CD14-positive monocyte (primary cell): ENCODE results near the gene NLRP9. TPM values are rescaled to one million over a fixed set of nuclear protein-coding genes. Genes with fewer than 3 reads are reported as not detected.
"Not testable (repeated sequence)": the region's sequence is repeated elsewhere in the genome, so short reads cannot be mapped to it uniquely, and the experiment has no call there.

Experiments
- DNase-seq, 3 donors: peaks; one replicate each; pipeline ENCODE4 v3.0.0-alpha.2; 2011 to 2022
- H2AFZ ChIP-seq: 2 replicates; pipeline ENCODE4 v1.6.0; 2012; ENCODE audit warnings: mild to moderate bottlenecking, low read depth, low read length, inconsistent platforms; ENCODE audit not compliant: insufficient read depth, poor library complexity, severe bottlenecking
- H3K27ac ChIP-seq, 2 donors: 1 replicate in 1 of 2; 2 replicates in 1 of 2; pipeline ENCODE4 v1.5.1; 2012 to 2013; ENCODE audit warnings: low read length in 2 of 2, control low read depth in 1 of 2, inconsistent platforms in 1 of 2, low read depth in 1 of 2, mild to moderate bottlenecking in 1 of 2
- H3K27me3 ChIP-seq, 2 donors: one replicate each; pipeline versions ENCODE4 v1.6.0 to v1.6.1; 2011 to 2013; ENCODE audit warnings: low read length in 2 of 2; ENCODE audit not compliant: control insufficient read depth in 2 of 2, insufficient read depth in 2 of 2
- H3K36me3 ChIP-seq, 2 donors: replicated peaks in 1 of 2; 1 replicate in 1 of 2; 2 replicates in 1 of 2; pipeline versions ENCODE4 v1.5.1 to v1.6.1; 2012 to 2013; ENCODE audit warnings: low read length in 2 of 2, control low read depth in 1 of 2, inconsistent platforms in 1 of 2, mild to moderate bottlenecking in 1 of 2; ENCODE audit not compliant: insufficient read depth in 2 of 2, control insufficient read depth in 1 of 2
- H3K4me1 ChIP-seq, 2 donors: 1 replicate in 1 of 2; 2 replicates in 1 of 2; pipeline versions ENCODE4 v1.5.1 to v1.6.1; 2012 to 2013; ENCODE audit warnings: low read length in 2 of 2, control low read depth in 1 of 2, inconsistent platforms in 1 of 2, mild to moderate bottlenecking in 1 of 2, moderate library complexity in 1 of 2; ENCODE audit not compliant: insufficient read depth in 2 of 2, control insufficient read depth in 1 of 2
- H3K4me2 ChIP-seq: replicated peaks from 2 replicates; pipeline ENCODE3; 2012; ENCODE audit warnings: low read length, moderate library complexity, mild to moderate bottlenecking; ENCODE audit not compliant: poor library complexity, severe bottlenecking; ENCODE audit errors: extremely low read depth
- H3K4me3 ChIP-seq, 3 experiments: fragments of 200-600 bp in 1 of 3; sonication (generic) in 1 of 3; replicated peaks in 1 of 3; 1 replicate in 2 of 3; 2 replicates in 1 of 3; pipeline ENCODE4 v1.5.1; 2011 to 2013; ENCODE audit warnings: low read length in 3 of 3, mild to moderate bottlenecking in 3 of 3, control low read depth in 2 of 3, low read depth in 2 of 3, inconsistent platforms in 1 of 3, moderate library complexity in 1 of 3
- H3K79me2 ChIP-seq: 2 replicates; pipeline ENCODE4 v1.6.0; 2012; ENCODE audit warnings: mild to moderate bottlenecking, control low read depth, inconsistent platforms, low read length, moderate library complexity; ENCODE audit not compliant: insufficient read depth
- H3K9ac ChIP-seq: 2 replicates; pipeline ENCODE4 v1.6.0; 2017; ENCODE audit warnings: low read length, mild to moderate bottlenecking; ENCODE audit not compliant: insufficient read depth, poor library complexity, severe bottlenecking
- H3K9me3 ChIP-seq, 2 donors: replicated peaks in 1 of 2; 1 replicate in 1 of 2; 2 replicates in 1 of 2; pipeline versions ENCODE4 v1.5.1 to v1.6.1; 2012 to 2013; ENCODE audit warnings: low read length in 2 of 2, control low read depth in 1 of 2; ENCODE audit not compliant: control insufficient read depth in 1 of 2, insufficient read depth in 1 of 2
- H4K20me1 ChIP-seq: 2 replicates; pipeline ENCODE4 v1.6.0; 2012; ENCODE audit warnings: mild to moderate bottlenecking, low read length, control low read depth, moderate library complexity; ENCODE audit not compliant: insufficient read depth
- H3K27ac Mint-ChIP-seq, 7 donors: one replicate each; pipeline ENCODE4 v1.8.0; 2020; ENCODE audit warnings: mild to moderate bottlenecking in 7 of 7, mixed read lengths in 7 of 7, moderate library complexity in 6 of 7, inconsistent platforms in 2 of 7
- H3K27me3 Mint-ChIP-seq, 3 donors: one replicate each; pipeline ENCODE4 v1.8.0; 2021 to 2022; ENCODE audit warnings: low read depth in 3 of 3, mild to moderate bottlenecking in 3 of 3, mixed read lengths in 3 of 3, moderate library complexity in 3 of 3, inconsistent platforms in 1 of 3
- H3K36me3 Mint-ChIP-seq, 2 donors: one replicate each; pipeline ENCODE4 v1.8.0; 2020; ENCODE audit warnings: mixed read lengths in 2 of 2, inconsistent platforms in 1 of 2, mild to moderate bottlenecking in 1 of 2
- H3K4me1 Mint-ChIP-seq: one replicate; pipeline ENCODE4 v1.8.0; 2020; ENCODE audit warnings: mild to moderate bottlenecking, mixed read lengths
- H3K4me3 Mint-ChIP-seq, 2 donors: one replicate each; pipeline ENCODE4 v1.8.0; 2020; ENCODE audit warnings: mild to moderate bottlenecking in 2 of 2, mixed read lengths in 2 of 2, moderate library complexity in 1 of 2
- H3K9me3 Mint-ChIP-seq, 7 donors: one replicate each; pipeline ENCODE4 v1.8.0; 2020 to 2022; ENCODE audit warnings: mixed read lengths in 7 of 7, mild to moderate bottlenecking in 6 of 7, moderate library complexity in 6 of 7, inconsistent platforms in 2 of 7
- WGBS: methylation state at CpG from one replicate; pipeline ENCODE4 v1.1.5; 2013; ENCODE audit warnings: missing lambda C conversion rate; ENCODE audit not compliant: insufficient coverage; 5-methylcytosine and 5-hydroxymethylcytosine counted together
- intact Hi-C, 2 donors: fragments of 100-400 bp; cut with micrococcal nuclease; formaldehyde crosslinking; loops; one replicate each; pipeline versions ENCODE4 v1.15.0 to v1.15.1; 2023
- polyA plus RNA-seq, 3 donors: library from polyadenylated mRNA; depleted of rRNA in 1 of 3; unstranded in 2 of 3; stranded (reverse) in 1 of 3; fragments of 300-500 nt in 2 of 3; fragments of >200 nt in 1 of 3; fragmentation: Illumina TruSeq in 2 of 3; gene quantifications; 1 replicate in 2 of 3; 2 replicates in 1 of 3; pipeline ENCODE4 v1.2.3, GENCODE V29; 2012 to 2021
- TF ChIP-seq, protein P1 (sequence below): fragments of 200-600 bp; IDR thresholded peaks from one replicate; pipeline ENCODE4 v1.8.0; 2022; ENCODE audit warnings: antibody characterized with exemption, mild to moderate bottlenecking

Gene NLRP9
- polyA plus RNA-seq, 3 donors, result not detected

- H3K9ac ChIP-seq, result no peak overlapping the region
- Mint-ChIP-seq H3K4me3 (no peak overlapping the region), H3K27me3 (peaks cover 3 to 11% (median 5%) of the 10 kb centered on the region in 3 donors), H3K9me3 (peaks cover 19 to 54% (median 41%) of the 10 kb centered on the region in 7 donors), H3K4me1 (no peaks in the 10 kb centered on the region), H3K36me3 (no peaks in the 10 kb centered on the region), H3K27ac (no peak overlapping the region)
- no peak for DNase-seq
- H3K4me3 ChIP-seq, result no peak overlapping the region
- no peaks in the 10 kb centered on the region for H3K79me2 ChIP-seq
- intact Hi-C loops, result no loop called here
- 58% methylated on average over 2 of the region's 5 CpGs for WGBS
- no peaks in the 10 kb centered on the region for H3K36me3 ChIP-seq
- H3K27ac ChIP-seq, result no peak overlapping the region
- H3K4me1 ChIP-seq, result no peaks in the 10 kb centered on the region
- H3K4me2 ChIP-seq, result no peak overlapping the region
- H3K27me3 ChIP-seq, result no peaks in the 10 kb centered on the region
- H2AFZ ChIP-seq, result no peak overlapping the region
- TF ChIP-seq, protein P1, sequence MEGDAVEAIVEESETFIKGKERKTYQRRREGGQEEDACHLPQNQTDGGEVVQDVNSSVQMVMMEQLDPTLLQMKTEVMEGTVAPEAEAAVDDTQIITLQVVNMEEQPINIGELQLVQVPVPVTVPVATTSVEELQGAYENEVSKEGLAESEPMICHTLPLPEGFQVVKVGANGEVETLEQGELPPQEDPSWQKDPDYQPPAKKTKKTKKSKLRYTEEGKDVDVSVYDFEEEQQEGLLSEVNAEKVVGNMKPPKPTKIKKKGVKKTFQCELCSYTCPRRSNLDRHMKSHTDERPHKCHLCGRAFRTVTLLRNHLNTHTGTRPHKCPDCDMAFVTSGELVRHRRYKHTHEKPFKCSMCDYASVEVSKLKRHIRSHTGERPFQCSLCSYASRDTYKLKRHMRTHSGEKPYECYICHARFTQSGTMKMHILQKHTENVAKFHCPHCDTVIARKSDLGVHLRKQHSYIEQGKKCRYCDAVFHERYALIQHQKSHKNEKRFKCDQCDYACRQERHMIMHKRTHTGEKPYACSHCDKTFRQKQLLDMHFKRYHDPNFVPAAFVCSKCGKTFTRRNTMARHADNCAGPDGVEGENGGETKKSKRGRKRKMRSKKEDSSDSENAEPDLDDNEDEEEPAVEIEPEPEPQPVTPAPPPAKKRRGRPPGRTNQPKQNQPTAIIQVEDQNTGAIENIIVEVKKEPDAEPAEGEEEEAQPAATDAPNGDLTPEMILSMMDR, result no peak
- no peaks in the 10 kb centered on the region for H4K20me1 ChIP-seq
- H3K9me3 ChIP-seq, result peaks cover 30% of the 10 kb centered on the region in 2 donors
Measured at GRCh38 chr19:55720214-55720746, 17.9 kb downstream of the NLRP9 start.

GRCh38 chr19:55717879-55718711, 20.1 kb downstream of the NLRP9 start:
- DNase-seq, H3K36me3 Mint-ChIP-seq, H3K4me3 Mint-ChIP-seq, H3K4me3 ChIP-seq, H4K20me1 ChIP-seq, H3K27me3 ChIP-seq, H3K36me3 ChIP-seq, H3K27ac ChIP-seq, H2AFZ ChIP-seq, H3K4me1 Mint-ChIP-seq, H3K79me2 ChIP-seq, H3K4me2 ChIP-seq, H3K27ac Mint-ChIP-seq, H3K4me1 ChIP-seq, H3K9ac ChIP-seq, intact Hi-C loops: not testable (repeated sequence)
- Mint-ChIP-seq H3K27me3 (peaks cover 3 to 11% (median 4%) of the 10 kb centered on the region in 3 donors), H3K9me3 (peaks cover 20 to 59% (median 44%) of the 10 kb centered on the region in 7 donors)
- H3K9me3 ChIP-seq, result peaks cover 30 to 31% of the 10 kb centered on the region in 2 donors
- 37% methylated on average over 3 of the region's 13 CpGs for WGBS
